ENCODE results near the gene PHLDB2.

Gene PHLDB2

GRCh38 chr3:111975131-111975530 is 116.1 kb downstream of the PHLDB2 start:
- Histone ChIP-seq H3K4me3 (ENCODE audit: low read depth, low read length) (no peak overlapping the region), H3K36me3 (ENCODE audit: insufficient read depth, low read length) (peaks cover 23% of the 10 kb centered on the region), H3K27ac (ENCODE audit: low read depth, low read length) (no peak overlapping the region), H3K79me2 (ENCODE audit: control insufficient read depth, insufficient read depth, low read length, unreplicated experiment) (peaks cover 12% of the 10 kb centered on the region), H3K4me1 (ENCODE audit: control insufficient read depth, insufficient read depth, low read length, unreplicated experiment) (peaks cover under 1% of the 10 kb centered on the region), H3K27me3 (ENCODE audit: insufficient read depth, low read length) (no peaks in the 10 kb centered on the region), H2AFZ (ENCODE audit: low read length, unreplicated experiment) (no peak overlapping the region)

- Histone ChIP-seq H3K36me3 (ENCODE audit: insufficient read depth, low read length) (peaks cover 14% of the 10 kb centered on the region), H3K27ac (ENCODE audit: low read depth, low read length) (no peak overlapping the region), H2AFZ (ENCODE audit: low read length, unreplicated experiment) (no peak overlapping the region), H3K4me3 (ENCODE audit: low read depth, low read length) (no peak overlapping the region), H3K27me3 (ENCODE audit: insufficient read depth, low read length) (no peaks in the 10 kb centered on the region), H3K4me1 (ENCODE audit: control insufficient read depth, insufficient read depth, low read length, unreplicated experiment) (peaks cover 10% of the 10 kb centered on the region), H3K79me2 (ENCODE audit: control insufficient read depth, insufficient read depth, low read length, unreplicated experiment) (peaks cover 23% of the 10 kb centered on the region)
Observed at GRCh38 chr3:111976254-111976653, 117.2 kb downstream of the PHLDB2 start.

GRCh38 chr3:111978583-111979433 is 119.7 kb downstream of the PHLDB2 start, which contains the start of gene ABHD10:
TSS of gene ABHD10 (plus strand) at chr3:111979026. CDS start at chr3:111979062, 36 bp downstream.
- Histone ChIP-seq H3K79me2 (ENCODE audit: control insufficient read depth, insufficient read depth, low read length, unreplicated experiment) (peaks cover 43% of the 10 kb centered on the region), H3K36me3 (ENCODE audit: insufficient read depth, low read length) (peaks cover 11% of the 10 kb centered on the region), H2AFZ (ENCODE audit: low read length, unreplicated experiment) (peak within 1 kb of the TSS; percentile 96), H3K27ac (ENCODE audit: low read depth, low read length) (peak within 1 kb of the TSS; percentile 38; the same call in 1 of the 2 replicates), H3K4me3 (ENCODE audit: low read depth, low read length) (peak within 1 kb of the TSS; percentile 95), H3K4me1 (ENCODE audit: control insufficient read depth, insufficient read depth, low read length, unreplicated experiment) (peaks cover 18% of the 10 kb centered on the region), H3K27me3 (ENCODE audit: insufficient read depth, low read length) (no peaks in the 10 kb centered on the region)

- peaks cover 4% of the 10 kb centered on the region for H3K36me3 ChIP-seq (ENCODE audit: insufficient read depth, low read length)
- no peaks in the 10 kb centered on the region for H3K27me3 ChIP-seq (ENCODE audit: insufficient read depth, low read length)
- H3K4me1 ChIP-seq (ENCODE audit: control insufficient read depth, insufficient read depth, low read length, unreplicated experiment), result peaks cover 18% of the 10 kb centered on the region
- peak overlapping the region; percentile 96 for H2AFZ ChIP-seq (ENCODE audit: low read length, unreplicated experiment)
- H3K4me3 ChIP-seq (ENCODE audit: low read depth, low read length), result peak overlapping the region; percentile 95
- peaks cover 44% of the 10 kb centered on the region for H3K79me2 ChIP-seq (ENCODE audit: control insufficient read depth, insufficient read depth, low read length, unreplicated experiment)
- no peak overlapping the region for H3K27ac ChIP-seq (ENCODE audit: low read depth, low read length)
Observed at GRCh38 chr3:111979434-111980038, 120.5 kb downstream of the PHLDB2 start.

- Histone ChIP-seq H3K79me2 (ENCODE audit: control insufficient read depth, insufficient read depth, low read length, unreplicated experiment) (peaks cover 50% of the 10 kb centered on the region), H3K27me3 (ENCODE audit: insufficient read depth, low read length) (no peaks in the 10 kb centered on the region), H2AFZ (ENCODE audit: low read length, unreplicated experiment) (no peak overlapping the region), H3K36me3 (ENCODE audit: insufficient read depth, low read length) (no peaks in the 10 kb centered on the region), H3K27ac (ENCODE audit: low read depth, low read length) (no peak overlapping the region), H3K4me1 (ENCODE audit: control insufficient read depth, insufficient read depth, low read length, unreplicated experiment) (peaks cover 27% of the 10 kb centered on the region), H3K4me3 (ENCODE audit: low read depth, low read length) (peak overlapping the region; percentile 95)
Observed at GRCh38 chr3:111980716-111981456, 121.8 kb downstream of the PHLDB2 start.

GRCh38 chr3:111981457-111981763 is 122.3 kb downstream of the PHLDB2 start:
- Histone ChIP-seq H3K27ac (ENCODE audit: low read depth, low read length) (no peak overlapping the region), H2AFZ (ENCODE audit: low read length, unreplicated experiment) (no peak overlapping the region), H3K36me3 (ENCODE audit: insufficient read depth, low read length) (no peaks in the 10 kb centered on the region), H3K27me3 (ENCODE audit: insufficient read depth, low read length) (no peaks in the 10 kb centered on the region), H3K4me1 (ENCODE audit: control insufficient read depth, insufficient read depth, low read length, unreplicated experiment) (peaks cover 27% of the 10 kb centered on the region), H3K79me2 (ENCODE audit: control insufficient read depth, insufficient read depth, low read length, unreplicated experiment) (peaks cover 50% of the 10 kb centered on the region), H3K4me3 (ENCODE audit: low read depth, low read length) (no peak overlapping the region)

GRCh38 chr3:111984636-111985298 is 125.7 kb downstream of the PHLDB2 start:
- peaks cover 40% of the 10 kb centered on the region for H3K79me2 ChIP-seq (ENCODE audit: control insufficient read depth, insufficient read depth, low read length, unreplicated experiment)
- H2AFZ ChIP-seq (ENCODE audit: low read length, unreplicated experiment), result no peak overlapping the region
- H3K36me3 ChIP-seq (ENCODE audit: insufficient read depth, low read length), result peaks cover 15% of the 10 kb centered on the region; the same call in 1 of the 2 replicates
- no peak overlapping the region for H3K4me3 ChIP-seq (ENCODE audit: low read depth, low read length)
- H3K4me1 ChIP-seq (ENCODE audit: control insufficient read depth, insufficient read depth, low read length, unreplicated experiment), result peaks cover 27% of the 10 kb centered on the region
- H3K27me3 ChIP-seq (ENCODE audit: insufficient read depth, low read length), result no peaks in the 10 kb centered on the region
- no peak overlapping the region for H3K27ac ChIP-seq (ENCODE audit: low read depth, low read length)

- Histone ChIP-seq H2AFZ (ENCODE audit: low read length, unreplicated experiment) (no peak overlapping the region), H3K36me3 (ENCODE audit: insufficient read depth, low read length) (peaks cover 23% of the 10 kb centered on the region), H3K27me3 (ENCODE audit: insufficient read depth, low read length) (no peaks in the 10 kb centered on the region), H3K27ac (ENCODE audit: low read depth, low read length) (no peak overlapping the region), H3K4me3 (ENCODE audit: low read depth, low read length) (no peak overlapping the region), H3K79me2 (ENCODE audit: control insufficient read depth, insufficient read depth, low read length, unreplicated experiment) (peaks cover 21% of the 10 kb centered on the region), H3K4me1 (ENCODE audit: control insufficient read depth, insufficient read depth, low read length, unreplicated experiment) (peaks cover 12% of the 10 kb centered on the region)
Observed at GRCh38 chr3:111986800-111987199, 127.7 kb downstream of the PHLDB2 start.

- Histone ChIP-seq H2AFZ (ENCODE audit: low read length, unreplicated experiment) (no peak overlapping the region), H3K4me3 (ENCODE audit: low read depth, low read length) (no peak overlapping the region), H3K4me1 (ENCODE audit: control insufficient read depth, insufficient read depth, low read length, unreplicated experiment) (peaks cover 9% of the 10 kb centered on the region), H3K27ac (ENCODE audit: low read depth, low read length) (no peak overlapping the region), H3K36me3 (ENCODE audit: insufficient read depth, low read length) (peaks cover 24% of the 10 kb centered on the region), H3K27me3 (ENCODE audit: insufficient read depth, low read length) (no peaks in the 10 kb centered on the region), H3K79me2 (ENCODE audit: control insufficient read depth, insufficient read depth, low read length, unreplicated experiment) (peaks cover 7% of the 10 kb centered on the region)
Observed at GRCh38 chr3:111989061-111989678, 130.1 kb downstream of the PHLDB2 start.

- Histone ChIP-seq H3K4me3 (ENCODE audit: low read depth, low read length) (no peak overlapping the region), H3K27me3 (ENCODE audit: insufficient read depth, low read length) (no peaks in the 10 kb centered on the region), H3K4me1 (ENCODE audit: control insufficient read depth, insufficient read depth, low read length, unreplicated experiment) (no peaks in the 10 kb centered on the region), H2AFZ (ENCODE audit: low read length, unreplicated experiment) (no peak overlapping the region), H3K79me2 (ENCODE audit: control insufficient read depth, insufficient read depth, low read length, unreplicated experiment) (no peaks in the 10 kb centered on the region), H3K27ac (ENCODE audit: low read depth, low read length) (no peak overlapping the region), H3K36me3 (ENCODE audit: insufficient read depth, low read length) (peaks cover 12% of the 10 kb centered on the region)
Observed at GRCh38 chr3:111993038-111993437, 134.0 kb downstream of the PHLDB2 start.
